Stimulated activated CD8-positive, alpha-beta memory T cell treated with anti-CD3 and anti-CD28 coated beads, Interleukin-15, amount 100 ng/mL, for 48 hours (primary cell): ENCODE results near the gene DACT2.
"Not testable (repeated sequence)": the region's sequence is repeated elsewhere in the genome, so short reads cannot be mapped to it uniquely, and the experiment has no call there.

Source experiments
- DNase-seq, 2 donors: peaks; one replicate each; pipeline ENCODE4 v3.0.0-alpha.2; 2020; ENCODE audit warnings: low read depth in 2 of 2

The DACT2 gene

GRCh38 chr6:168322966-168323365 is 3.4 kb upstream of the DACT2 start:
- no peak for DNase-seq

DNA sequence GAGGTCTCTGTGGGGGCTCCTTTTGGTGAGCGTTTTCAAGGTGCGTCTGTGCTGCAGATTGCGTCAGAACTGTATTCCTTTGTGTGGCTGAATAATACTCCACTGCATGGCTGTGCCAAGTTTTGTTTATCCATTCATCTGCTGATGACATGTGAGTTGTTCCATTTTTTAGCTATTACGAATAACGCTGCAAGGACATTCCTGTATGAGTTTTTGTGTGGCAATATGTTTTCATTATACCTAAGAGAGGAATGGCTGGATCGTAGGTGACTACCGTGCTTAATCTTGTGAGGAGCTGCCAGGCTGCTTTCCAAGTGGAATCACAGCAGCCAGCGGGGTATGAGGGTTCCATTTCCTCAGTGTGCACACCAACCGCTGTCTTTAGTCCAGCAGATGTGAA is 1.1 kb upstream of the DACT2 start:
- DNase-seq, result no peak

GRCh38 chr6:168318579-168319278 is 848 bp downstream of the DACT2 start:
- DNase-seq, result no peak

- DNase-seq, result no peak
Measured at GRCh38 chr6:168318090-168318489, 1.5 kb downstream of the DACT2 start.

GRCh38 chr6:168315596-168315995 is 4.0 kb downstream of the DACT2 start:
- DNase-seq, result no peak

- DNase-seq, result no peak
Measured at GRCh38 chr6:168314948-168315347, 4.6 kb downstream of the DACT2 start.

- no peak for DNase-seq
Measured at GRCh38 chr6:168314021-168314420, 5.6 kb downstream of the DACT2 start.

DNA sequence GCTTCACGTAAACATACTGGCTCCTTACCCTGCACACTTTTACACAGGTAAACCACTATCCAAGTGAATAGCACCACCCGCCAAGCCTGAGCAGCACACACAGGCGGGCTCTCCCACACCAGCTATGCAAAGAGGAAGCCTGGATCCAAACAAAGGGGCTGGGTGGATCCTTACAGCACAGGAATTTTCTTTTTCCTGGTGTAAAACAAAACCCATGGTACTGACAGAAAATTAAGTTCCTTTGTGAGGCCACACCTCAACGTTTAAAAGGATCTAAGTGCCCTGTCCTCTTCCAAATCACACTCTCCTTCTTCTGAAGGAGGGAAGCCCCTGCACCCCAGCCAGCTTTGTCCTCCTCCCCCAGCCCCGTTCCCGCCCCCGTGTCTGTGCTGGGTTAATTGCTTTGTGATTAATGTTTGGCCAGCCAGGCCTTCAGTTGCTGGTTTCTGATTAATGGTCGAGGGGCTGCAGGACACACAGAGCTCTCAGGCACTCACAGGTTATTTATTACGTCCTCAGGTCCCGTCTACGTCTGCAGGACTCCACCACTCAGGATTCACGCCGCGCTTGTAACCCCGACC is 6.1 kb downstream of the DACT2 start:
- no peak for DNase-seq

DNA sequence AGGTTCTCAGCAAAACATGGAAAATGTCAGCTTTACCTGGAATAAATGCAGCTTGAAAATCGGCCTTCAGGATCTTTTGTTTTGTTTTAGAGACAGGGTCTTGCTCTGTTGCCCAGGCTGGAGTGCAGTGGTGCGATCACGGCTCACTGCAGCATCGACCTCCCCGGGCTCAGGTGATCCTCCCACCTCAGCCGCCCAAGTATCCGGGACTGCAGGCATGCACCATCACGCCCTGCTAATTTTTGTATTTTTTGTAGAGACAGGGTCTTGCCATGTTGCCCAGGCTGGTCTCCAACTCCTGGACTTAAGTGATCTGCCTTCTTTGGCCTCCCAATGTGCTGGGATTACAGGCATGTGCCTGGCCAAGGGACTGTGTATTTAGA is 7.5 kb downstream of the DACT2 start:
- DNase-seq, result not testable (repeated sequence)

GRCh38 chr6:168311410-168312124 is 8.0 kb downstream of the DACT2 start:
- no peak for DNase-seq

- DNase-seq, result no peak
Measured at GRCh38 chr6:168310945-168311344, 8.6 kb downstream of the DACT2 start.

DNA sequence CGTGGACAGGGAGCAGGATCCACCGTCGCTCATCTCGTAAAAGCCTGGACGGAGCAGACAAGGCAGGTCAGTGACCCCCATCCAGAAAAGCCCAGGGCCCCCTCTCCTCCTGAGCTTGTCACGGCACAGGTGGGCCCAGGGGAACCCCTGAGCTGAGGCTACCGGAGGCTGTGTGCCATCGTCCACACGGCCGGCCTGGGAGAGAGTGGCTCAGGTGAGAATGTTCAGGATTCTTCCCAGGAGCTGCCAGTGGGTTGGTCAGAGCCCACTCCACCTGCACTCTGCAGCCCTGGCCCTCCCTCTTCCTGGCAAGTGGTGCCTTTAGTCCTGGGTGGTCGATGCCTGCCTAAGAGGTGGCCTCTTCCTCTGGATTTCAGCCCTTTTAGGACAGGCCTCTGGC is 9.2 kb downstream of the DACT2 start:
- DNase-seq, result no peak

GRCh38 chr6:168309997-168310396 is 9.6 kb downstream of the DACT2 start:
- no peak for DNase-seq

- DNase-seq, result no peak
Measured at GRCh38 chr6:168309183-168309582, 10.4 kb downstream of the DACT2 start.

DNA sequence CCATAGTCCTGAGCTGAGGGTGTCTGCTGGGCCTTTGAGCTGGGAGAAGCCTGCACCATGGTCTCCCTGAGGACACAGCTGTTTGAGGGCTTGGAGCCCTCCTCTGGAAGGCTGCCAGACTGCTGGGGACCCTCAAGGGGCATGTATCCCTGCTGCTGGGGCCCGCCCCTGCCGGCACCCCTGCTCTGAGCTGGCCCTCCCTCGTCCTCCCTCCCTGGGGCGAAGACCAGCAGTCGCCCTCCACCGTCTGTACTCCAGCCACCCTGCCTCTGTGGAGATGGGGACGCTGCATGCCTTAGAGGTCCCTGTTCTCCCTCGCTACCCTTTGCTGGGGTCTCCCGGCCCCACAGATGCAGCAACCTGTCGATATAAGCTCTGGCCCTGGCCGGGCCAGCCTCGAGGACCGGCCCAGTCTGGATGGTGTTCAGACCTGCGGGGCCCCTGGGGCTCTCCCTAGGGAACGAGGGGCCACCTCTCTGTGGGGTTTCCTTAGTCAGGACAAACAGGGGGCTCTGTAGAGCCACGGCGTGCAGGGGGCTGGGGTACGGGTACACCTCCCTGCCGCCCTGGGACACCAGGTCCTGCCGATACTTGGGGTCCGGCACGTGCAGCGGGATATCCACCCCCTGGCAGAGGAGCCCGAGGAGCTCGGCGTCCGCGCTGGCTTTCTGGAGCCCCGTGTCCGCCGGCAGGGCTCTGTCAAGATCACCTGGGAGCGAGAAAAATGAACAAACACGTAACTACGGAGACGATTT is 11.0 kb downstream of the DACT2 start:
- no peak for DNase-seq

DNA sequence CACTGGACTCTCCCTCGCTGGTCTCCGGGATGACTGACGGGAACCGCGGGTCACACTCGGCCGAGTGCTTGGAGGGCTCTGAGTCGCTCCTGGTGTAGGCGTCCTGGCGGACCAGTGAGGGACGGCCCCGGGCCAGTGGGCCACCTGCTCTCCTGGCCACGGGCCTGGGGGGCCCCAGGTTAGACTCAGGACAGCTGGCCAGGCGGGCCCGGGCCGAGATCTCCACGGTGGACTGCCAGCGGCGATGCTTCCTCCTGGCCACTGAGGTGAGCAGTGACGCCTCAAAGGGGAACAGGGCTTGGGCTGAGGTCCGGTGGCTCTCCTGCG is 11.9 kb downstream of the DACT2 start:
- DNase-seq, result no peak

DNA sequence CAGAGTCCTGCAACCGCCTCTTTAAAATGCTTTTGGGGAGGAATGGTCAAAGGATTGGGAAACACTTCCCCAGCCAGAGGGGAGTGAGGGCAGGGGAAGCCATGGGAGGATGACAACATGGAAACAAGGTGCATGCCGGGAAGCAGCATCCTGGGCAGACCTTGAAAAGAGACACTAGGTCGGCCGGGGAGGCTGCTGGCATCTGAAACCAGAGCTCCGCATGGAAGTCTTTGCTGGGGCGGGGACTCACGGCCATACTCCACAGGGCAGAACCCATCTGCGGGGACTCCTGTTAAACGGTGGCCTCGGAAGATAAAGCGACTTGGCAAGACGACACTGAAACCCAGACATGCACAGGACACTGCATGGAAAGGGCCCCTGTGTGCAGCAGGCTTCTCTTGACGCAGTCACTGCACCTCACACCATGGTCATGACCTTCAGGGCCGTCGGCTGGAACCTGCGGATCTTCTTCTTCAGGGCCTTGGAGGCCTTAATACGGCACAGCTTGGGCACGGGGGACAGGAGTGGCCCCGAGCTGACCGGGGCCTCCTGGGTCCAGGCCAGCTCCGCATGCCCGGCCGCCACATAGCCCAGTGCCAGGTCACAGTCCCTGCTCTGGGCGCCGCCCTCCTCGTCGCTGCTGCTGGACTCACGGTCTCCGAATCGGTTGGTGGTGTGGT is 12.4 kb downstream of the DACT2 start:
- no peak for DNase-seq

DNA sequence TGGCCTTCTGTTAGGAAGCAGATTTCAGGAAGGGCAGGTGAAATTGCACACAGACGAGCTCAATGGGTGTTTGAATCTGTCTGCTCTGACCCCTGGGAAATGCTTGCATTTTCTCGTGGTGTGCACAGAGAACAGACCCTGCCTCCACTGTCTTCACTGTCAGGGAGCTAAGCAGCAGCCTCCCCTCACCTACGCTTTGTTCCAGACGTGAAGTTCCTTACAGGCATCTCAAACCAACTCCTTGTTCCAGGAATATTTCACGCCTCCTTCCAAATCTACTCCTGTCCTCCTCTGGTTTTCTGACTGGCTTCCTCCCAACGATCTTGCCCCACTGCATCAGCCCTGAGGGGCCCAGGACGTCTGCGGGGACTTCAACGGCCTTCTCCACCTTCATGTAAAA is 13.7 kb downstream of the DACT2 start:
- DNase-seq, result no peak

- DNase-seq, result no peak
Measured at GRCh38 chr6:168305096-168305749, 14.4 kb downstream of the DACT2 start.

DNA sequence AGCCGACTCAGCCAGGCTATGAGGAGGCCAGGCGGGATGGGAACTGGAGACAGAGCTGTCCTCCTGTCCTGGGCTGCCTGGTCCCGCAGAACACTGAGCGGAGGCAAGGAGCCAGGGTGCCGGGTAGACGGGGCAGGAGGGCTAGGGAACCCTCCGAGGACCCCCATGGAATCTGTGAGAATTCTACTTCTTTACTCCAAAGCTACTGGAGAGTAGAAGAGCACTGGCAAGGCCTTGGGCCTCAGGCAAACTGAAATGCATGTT is 14.9 kb downstream of the DACT2 start:
- no peak for DNase-seq

- no peak for DNase-seq
Measured at GRCh38 chr6:168303982-168304751, 15.4 kb downstream of the DACT2 start.
